Pulmonary artery endothelial cell (primary cell): ENCODE data around the gene ABHD2. TPM values are rescaled to one million over a fixed set of nuclear protein-coding genes. Genes with fewer than 3 reads are reported as not detected.
A peak's percentile ranks its signal among the peaks of the same experiment; 100 is the strongest.
"Not testable (repeated sequence)": the region's sequence is repeated elsewhere in the genome, so short reads cannot be mapped to it uniquely, and the experiment has no call there.

Source experiments
- DNase-seq: peaks from one replicate; pipeline ENCODE4 v3.0.0-alpha.2; 2011; ENCODE audit warnings: low read depth, low spot score
- total RNA-seq: library from RNA; depleted of rRNA; stranded (reverse); fragments of >200 nt; gene quantifications from 2 replicates; pipeline ENCODE4 v1.2.3, GENCODE V29; 2014

The ABHD2 gene
- total RNA-seq, 1 donor from 2014 or later = 60.9 TPM

DNA sequence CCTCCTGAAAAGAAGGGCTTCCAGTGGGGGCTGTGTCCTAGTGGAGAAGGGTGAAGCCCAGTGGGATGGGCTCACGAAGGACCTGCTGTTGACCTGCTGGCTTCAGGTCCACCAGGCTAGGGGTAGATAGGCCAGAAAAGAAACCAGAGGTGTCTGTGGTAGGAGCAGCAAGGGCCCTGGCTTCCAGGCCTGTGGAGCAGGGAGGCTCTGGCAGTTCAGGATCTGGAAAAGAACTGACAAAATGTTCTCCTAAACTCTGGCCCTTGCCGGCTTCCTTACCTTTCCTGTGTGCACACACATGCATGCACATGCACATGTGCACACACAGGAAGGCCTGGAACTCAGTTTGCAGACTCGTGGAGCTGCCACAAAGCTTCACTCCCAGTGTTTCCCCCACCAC lies 49.7 kb downstream of the ABHD2 start:
- DNase-seq = no peak

DNA sequence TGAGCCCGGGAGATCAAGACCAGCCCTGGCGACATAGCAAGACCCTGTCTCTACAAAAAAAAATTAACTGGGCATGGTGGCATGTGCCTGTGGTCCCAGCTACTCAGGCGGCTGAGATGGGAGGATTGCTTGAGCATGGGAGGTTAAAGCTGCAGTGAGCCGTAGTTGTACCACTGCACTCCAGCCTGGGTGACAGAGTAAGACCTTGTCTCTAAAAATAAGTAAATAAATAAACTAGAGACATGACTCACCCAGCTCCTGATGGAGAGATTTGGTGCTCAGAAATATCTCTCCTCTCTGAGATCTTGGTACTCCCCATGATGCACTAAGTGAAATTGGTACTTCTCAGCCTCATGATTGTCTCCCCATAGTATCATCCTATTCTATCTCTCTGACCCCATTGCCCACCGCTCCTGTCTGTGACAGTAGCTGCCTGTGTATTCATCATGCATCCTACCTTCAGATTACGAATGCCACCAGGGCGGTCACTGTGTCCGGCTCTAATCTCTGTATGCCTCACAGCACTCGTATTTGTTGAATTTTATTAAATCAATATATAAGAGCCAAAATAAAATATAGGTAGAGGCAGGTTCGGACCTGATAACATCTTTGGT lies 50.9 kb downstream of the ABHD2 start:
- DNase-seq = no peak

DNA sequence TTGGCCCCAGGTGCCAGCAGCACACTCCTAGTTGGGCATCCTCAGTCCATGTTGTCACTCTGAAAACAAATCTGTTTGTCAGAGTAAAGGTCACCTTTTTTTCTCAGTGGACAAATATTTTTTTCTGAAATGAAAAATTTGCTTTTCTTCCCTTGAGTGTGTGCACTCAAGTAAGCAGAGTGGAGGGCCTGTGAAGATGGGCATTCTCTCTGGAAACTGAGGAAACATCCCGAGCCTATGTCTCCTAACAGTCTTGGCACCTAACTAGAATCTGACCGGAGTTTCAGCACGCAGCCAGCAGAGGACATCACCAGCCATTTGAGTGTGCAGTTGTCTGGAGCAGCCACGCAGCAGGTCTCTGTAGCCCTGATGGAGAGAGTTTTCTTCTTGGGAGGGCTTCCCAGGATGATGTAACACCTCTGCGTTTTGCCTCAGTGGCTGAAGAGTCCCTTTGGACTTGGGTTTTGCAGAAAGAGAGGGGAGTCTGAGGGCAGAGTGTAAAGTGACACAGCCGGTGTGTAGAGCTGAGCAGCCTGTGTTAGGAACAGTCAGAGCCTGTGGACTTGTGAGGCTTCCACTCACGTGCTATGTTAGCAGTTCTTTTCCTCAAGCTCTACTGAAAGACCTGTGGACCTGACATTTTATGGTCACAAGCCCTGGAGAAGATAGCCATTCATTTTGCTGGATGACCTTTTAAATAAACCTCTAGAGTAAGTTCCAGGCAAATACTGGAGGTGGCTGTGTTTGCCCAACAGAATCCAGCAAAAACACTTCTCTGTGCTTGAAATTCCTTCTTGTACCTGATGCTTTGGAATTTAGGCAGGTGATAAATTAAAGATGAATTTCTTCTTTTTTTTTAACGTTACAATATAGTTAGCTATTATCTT lies 51.6 kb downstream of the ABHD2 start:
- DNase-seq = no peak

DNA sequence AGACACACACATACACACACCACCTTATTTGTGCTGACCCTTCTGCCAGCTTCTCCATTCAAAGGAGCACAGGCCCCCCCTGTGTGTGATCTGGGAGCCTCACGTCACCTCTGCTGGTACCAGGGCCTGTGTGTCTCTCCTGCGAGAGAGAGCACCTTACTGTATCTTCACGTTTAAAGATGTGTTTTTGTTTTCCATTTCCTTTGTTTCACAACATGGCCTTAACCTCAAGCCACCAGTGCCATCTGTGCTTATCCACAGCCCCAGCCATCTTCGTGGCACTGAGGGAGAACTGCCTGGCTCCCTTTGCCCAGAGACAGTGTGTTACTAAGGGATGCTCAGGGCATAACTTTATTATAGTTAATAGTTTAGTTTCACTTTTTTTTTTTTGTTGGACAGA lies 52.3 kb downstream of the ABHD2 start:
- DNase-seq = no peak

DNA sequence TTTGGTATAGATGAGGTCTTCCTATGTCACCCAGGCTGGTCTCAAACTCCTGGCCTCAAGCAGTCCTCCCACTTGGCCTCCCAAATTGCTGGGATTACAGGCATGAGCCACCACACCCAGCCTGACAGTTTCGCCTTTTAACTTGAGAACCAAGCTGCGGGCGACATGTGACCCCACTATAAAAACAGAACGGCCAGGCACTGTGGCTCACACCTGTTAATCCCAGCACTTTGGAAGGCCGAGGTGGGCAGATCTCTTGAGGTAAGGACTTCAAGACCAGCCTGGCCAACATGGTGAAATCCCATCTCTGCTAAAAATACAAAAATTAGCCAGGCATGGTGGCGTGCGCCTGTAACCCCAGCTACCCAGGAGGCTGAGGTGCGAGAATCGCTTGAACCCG lies 52.9 kb downstream of the ABHD2 start:
- DNase-seq = not testable (repeated sequence)

DNA sequence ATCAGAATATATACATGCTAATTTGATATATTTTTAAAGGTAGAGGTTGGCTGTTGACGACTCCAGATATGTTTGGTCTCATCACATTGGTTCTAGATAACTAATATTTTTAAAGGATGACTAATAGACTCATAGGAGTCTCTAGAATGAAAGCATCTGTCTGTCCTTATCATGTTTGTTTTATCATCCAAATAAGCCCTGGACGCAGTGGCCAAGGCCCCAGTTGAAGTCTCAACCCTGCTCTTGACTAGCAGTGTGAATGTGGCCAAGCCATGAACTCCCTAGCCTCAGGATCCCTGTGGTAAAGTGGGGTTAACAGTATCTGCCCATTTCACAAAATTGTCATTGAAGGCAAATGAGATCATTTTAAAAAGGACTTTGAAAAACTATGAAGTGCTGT lies 53.6 kb downstream of the ABHD2 start:
- DNase-seq = no peak

DNA sequence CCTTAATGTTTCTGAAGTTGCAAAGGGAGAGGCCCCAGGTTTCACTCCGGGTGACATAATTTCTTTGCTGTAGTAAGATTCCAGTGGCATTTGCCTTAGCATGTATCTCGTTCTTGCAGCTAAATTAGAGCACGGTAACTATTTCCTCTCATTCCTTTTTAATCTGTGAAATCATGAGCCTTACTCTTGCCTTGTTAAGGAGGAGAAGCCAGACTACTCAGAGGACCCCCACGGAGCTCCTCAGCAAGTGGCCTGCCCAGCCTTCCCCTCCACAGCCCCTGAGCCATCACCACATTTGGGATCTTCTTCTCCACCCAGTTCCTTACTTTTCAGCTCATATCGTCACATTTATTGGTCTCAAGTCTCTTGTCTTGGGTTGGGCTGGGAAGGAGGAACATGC lies 54.2 kb downstream of the ABHD2 start:
- no peak for DNase-seq

DNA sequence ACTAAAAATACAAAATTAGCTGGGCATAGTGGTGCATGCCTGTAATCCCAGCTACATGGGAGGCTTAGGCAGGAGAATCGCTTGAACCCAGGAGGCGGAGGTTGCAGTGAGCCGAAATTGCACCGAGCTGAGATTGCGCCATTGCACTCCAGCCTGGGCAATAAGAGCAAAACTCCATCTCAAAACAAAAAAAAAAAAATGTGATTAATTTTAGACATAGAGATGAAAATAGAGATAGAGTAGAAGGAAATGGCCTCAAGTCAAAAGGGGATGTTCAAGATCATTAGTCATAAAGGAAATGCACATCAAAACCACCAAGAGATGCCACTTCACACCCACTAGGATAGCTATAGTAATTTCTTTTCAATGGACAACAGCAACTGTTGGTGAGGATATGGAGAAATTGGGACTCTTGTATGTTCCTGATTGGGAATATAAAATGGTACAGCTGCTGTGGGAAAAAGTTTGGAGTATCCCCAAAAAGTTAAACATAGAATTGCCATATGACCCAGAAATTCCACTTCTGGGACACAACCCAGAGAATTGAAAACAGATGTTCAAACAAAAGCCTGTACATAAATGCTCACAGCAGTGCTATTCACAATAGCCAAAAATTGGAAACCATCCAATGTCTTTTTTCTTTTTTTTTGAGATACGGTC lies 55.4 kb downstream of the ABHD2 start:
- peak; percentile 44 for DNase-seq

DNA sequence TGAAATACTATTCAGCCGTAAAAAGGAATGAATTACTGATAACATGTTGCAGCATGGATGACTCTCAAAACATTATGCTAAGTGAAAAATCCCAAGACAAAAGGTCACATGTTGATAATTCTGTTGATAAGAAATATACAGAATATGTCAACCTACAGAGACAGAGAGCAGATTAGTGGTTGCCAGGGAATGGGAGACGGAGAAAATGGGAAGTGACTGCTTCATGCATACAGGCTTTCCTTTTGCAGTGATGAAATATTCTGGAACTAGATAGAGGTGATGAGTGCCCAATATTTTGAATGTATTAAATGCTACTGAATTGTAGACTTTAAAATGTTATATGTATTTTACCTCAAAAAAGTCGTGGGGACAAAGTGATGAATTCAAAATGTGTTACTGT lies 56.2 kb downstream of the ABHD2 start:
- DNase-seq = no peak

DNA sequence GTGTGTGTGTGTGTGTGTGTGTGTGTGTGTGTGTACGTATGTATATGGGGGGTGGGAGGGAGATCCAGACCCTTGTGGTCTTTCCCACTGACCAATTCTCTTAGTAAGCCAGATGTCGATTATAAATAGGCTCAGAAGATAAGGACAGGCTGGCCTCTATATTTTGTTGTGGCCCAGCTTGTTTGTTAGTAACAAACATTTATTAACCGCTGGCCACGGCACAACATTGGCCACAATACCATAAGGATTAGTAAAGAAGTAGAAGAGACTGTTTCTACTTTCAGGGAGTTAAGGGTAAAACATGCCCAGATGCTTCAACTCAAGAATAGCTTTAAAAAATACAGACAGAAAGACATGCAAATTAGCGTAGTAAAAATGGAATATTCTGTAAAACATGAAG lies 58.1 kb downstream of the ABHD2 start:
- no peak for DNase-seq

DNA sequence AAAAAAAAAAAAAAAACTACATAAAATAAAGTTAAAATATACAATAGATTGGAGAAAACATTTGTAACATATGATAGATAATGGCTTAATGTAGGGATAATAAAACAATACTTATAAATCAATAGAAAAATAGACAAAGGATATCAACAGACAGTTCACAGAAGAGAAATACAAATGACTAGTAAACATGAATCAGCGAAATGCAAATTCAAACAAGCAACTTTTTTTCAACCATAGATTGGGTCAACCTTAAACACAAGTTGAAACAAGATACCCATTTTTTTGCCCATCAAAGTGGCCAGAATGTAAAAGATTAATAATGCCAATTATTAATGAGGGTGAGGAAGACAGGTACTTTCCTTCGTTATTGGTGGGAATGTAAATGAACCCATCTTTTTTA lies 59.9 kb downstream of the ABHD2 start:
- DNase-seq = no peak

DNA sequence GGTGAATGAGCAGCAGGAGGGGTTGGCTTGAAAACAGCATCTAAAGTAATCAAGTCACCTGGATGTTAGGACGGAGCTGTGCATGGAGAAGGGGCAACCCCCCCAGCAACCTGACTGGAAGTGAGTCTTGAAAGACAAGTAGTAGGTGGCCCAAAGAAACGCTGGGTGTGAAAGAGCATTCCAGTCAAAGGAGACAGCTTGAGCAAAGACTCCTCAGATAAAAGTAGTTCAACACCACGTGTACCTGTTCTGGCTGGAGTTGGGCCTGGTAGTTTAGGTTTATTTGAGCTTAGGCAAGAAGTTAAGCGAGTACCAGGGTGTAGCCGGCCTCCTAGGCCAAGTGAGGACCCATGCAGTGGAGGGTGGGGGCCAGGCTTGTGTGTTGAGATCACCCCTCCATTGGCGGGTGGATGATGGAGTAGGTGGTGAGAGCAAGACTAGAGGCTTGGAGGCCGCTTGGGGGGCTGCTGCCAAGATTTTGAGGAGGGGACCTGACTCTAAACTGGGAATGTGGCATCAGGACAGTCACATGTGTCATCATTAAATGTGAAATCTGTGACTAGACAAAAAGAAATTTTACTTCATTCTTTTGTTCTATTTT lies 61.3 kb downstream of the ABHD2 start:
- DNase-seq = no peak

DNA sequence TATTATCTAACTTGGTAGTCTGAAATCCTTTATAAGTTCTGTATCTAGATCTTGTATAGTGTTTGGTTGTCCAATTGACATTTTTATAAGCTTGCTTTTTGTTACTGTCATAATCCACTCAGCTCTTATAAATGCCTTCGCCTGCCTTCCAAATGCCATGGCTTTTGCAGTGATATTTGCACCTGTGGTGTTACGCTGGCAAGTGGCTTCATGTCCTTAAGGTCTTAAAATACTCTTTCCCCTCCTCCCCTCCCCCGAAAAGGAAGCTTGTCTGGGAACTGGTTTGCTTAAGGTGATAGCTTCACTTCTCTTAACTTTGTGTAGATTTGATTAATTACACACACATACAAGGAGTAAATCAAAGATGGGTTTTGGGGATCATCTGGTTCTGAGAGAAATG lies 62.0 kb downstream of the ABHD2 start:
- no peak for DNase-seq

DNA sequence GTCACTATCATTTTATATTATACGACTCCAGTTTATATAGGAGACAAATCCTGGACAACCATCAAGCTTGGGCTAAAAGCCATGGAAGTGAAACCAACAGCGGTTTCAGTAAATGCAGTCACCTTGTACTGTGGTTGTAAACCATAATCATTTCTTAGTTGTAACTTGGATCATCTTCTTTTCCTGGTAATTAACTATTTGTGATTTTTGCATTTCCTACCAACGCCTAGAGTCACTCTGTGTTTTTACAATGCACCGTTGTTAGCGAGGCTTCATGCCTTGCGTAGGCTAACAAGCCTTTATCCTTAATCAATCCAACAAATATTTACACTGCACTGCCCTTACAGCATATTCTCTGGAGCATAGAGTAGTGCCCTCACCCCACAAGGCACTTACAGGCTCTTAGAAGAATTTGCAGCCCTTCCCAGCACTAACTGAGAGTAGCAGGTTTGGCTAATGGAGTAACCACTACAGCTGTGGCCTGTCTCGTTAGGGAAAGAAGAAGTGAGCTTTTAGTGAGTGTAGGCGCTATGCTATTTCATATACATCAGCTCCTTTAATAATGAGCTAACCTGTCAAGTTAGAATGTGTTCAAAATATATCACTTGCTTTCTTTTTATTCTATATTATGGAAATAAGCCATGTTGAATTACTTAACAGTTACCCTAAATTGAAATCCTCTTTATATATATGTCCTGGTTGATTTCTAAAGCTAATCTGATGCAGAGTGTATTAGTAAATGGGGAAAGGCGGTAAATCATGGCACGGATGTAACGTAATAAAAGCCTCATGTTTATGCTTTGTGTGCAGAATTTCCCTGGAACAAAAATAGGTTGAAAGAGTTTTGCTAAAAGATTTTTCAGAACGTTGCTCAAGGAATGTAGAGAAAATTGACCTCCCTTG lies 62.8 kb downstream of the ABHD2 start:
- no peak for DNase-seq

DNA sequence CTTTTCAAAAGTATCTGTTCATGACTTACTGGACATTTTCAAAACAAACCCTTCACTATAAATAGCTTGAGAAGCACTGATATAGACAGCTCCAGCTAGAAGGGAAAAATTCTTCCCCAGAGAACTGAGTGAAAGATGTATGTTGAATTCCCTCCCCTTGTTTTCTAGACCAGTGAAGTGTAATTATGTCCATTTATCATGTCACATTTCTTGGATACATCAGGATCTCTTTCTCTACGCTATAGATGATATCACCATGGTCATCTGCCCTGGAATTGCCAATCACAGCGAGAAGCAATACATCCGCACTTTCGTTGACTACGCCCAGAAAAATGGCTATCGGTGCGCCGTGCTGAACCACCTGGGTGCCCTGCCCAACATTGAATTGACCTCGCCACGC lies 66.9 kb downstream of the ABHD2 start:
- DNase-seq = no peak

DNA sequence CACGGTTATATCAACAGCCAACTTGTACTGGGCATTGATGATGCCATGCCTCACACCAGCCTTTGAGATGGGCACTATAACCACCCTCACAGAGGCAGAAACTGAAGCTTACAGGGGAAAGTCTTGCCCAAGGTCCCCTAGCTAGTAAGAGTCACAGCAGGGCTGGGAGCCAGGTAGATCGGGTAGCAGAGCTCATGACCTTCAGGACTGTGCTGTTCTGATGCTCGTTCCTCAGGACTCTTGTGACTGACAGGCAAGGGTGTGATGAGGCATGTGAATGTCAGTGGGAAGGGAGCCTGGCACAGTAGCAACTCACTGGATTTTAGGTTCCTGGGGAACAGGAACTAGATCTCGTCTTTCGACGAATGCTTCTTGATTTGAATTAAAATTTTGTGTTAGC lies 67.4 kb downstream of the ABHD2 start:
- no peak for DNase-seq

DNA sequence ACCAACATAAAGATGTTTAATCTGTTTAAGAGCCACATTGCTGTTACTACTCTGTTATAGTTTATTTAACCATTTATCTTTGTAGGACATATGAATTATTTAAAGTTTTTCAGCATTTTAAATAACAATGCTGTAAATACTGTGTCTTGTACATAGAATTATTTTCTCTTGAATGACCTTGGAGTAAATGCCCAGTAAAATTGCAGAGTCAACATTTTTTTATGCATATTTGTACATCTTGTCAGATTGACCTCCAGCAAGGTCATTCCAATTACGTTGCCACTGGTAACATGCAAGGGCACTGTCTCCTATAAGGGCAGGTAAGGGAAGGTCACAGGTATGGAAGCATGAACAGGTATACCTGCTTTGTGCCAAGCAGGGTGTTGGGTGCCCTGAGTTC lies 68.8 kb downstream of the ABHD2 start:
- DNase-seq = no peak

DNA sequence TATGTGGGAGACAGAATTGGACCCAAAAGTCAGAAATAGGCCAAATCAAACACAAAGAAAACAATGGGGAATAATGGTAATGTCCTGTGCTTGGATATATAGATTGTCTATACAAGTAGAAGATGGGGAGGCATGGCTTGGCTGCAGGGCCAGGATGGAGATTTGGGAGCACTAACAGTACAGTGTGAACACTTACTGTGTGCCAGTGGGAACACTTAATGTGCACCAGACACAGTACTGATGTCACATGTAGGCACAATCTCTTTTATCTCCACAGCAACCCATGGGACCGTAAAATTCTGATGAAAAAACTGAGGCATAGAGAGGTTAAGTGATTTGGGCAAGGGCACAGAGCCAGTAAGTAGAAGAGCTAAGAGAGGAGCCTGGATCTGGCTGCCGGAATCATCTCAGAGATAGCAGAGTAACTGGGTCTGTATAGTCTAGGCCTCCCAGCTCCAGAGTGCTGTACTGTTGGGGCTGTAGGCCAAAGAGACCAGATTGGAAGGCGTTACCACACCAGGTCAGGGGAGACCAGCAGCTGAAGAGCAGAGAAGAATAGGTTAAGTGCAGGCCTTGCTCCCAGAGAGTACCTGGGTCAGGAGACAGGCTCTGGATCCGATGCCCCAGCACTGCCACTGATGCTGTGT lies 69.8 kb downstream of the ABHD2 start:
- DNase-seq = no peak

DNA sequence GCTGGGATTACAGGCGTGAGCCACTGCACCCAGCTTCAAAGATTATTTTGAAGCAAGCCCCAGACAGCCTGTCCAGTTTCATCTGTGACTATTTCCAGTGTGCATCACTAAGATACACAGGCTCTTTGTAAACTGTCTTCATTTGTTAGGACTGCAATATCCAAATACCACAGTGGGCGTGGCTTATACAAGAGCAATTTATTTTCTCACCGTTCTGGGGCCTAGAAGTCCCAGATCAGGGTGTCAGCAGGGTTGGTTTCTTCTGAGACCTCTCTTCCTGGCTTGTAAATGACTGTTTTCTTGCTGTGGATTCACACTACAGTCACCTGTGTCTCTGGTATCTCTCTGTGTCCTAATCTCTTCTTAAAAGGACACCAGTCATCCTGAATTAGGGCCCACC lies 73.4 kb downstream of the ABHD2 start:
- DNase-seq = no peak

DNA sequence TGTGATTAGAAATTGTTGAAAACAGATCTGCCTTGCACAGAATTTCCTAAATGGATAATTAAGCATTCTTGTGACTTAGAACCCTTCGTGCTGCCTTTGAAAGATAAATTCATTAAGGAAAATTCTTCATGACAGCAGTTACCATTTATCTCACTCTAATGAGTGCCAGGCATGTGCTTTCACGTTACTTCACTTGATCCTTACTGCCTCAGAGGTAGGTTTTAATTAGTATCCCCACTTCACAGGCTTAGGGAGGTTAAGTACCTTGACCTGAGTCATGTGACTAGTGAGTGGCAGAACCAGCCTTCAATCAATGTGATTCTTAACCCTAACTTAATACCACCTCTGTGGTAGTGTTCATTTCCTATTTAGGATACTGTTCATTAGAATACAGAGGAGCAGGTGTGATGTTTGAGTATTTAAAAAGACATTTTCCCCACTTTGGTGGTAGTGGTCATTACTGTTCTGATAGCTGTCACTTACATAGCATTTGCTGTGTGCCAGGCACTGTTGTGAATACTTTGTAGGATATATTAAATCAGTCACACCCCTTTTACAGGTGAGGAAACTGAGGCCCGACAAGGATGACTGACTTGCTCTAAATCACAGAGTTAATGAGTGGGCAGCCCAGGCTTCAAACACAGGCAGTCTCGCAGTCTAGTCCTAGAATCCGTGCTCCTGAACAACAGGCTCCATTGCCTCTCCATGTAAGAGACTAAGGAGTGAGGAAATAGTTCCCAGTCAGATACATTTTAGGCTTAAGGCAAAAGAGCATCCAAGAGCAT lies 75.2 kb downstream of the ABHD2 start:
- no peak for DNase-seq
